Left lobe of liver (tissue), 2 donors: ENCODE data around the gene ZBP1. TPM values are rescaled to one million over a fixed set of nuclear protein-coding genes. Genes with fewer than 3 reads are reported as not detected.

ENCODE experiments used
- ATAC-seq: fragments of 200-7000 bp; cut with Tn5 transposase; one replicate; pipeline ENCODE4 v1.9.1; 2020; ENCODE audit warnings: mild to moderate bottlenecking, moderate library complexity
- DNase-seq: peaks from one replicate; pipeline ENCODE4 v3.0.0-alpha.2; 2020; ENCODE audit warnings: low spot score
- total RNA-seq: library from RNA; stranded (reverse); gene quantifications from one replicate; pipeline ENCODE4 v1.2.1, GENCODE V29; 2021
- donor health status: DM: no; HTN: no; CAD: no; lungs with moderate emphysema.
- donor health status: DM: no; HTN: yes; CAD: no.

The ZBP1 gene
- total RNA-seq, 1 donor from 2014 or later = 0.08 TPM

DNA sequence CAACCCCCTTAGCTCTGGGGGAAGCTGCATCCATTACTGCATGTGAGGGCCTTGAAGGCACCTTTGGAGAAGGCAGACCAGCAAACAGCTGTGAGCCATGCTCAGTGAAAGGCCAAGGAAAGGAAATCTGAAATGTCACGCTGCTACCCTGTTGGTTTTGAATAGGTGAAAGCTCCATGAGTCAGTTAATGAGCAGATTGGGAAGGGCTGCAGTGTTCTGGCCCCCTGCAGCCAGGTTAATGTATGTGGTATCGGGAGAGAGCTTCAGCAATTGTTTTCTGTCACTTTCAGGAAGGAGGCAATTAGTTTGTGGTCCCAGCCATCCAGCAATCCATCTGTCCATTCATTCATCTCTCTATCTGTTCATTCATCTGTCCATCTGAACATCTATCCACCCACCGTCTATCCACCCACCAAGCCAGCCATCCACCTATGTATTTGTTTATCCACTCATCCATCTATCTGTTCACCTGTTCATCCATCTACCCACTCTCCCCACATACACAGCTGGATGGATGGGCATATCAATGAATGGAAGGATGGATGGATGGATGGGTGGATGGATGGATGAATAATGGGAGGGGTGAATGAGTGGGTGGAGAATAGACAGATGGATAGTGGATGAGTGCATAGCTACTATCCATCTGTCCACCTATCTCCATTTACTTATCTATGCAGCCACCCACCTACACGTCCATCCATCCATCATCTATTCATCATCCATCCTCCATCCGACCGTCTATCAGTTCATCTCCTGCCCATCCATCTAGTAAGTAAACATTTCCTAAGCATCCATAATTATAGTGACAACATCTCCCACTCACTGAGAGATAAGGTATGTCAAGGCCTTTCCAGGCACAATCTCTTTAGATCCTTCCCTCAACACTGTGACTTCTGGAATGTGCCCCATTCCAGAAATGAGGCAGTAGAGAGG, 43.3 kb downstream of the ZBP1 start:
- ATAC-seq = no peak

DNA sequence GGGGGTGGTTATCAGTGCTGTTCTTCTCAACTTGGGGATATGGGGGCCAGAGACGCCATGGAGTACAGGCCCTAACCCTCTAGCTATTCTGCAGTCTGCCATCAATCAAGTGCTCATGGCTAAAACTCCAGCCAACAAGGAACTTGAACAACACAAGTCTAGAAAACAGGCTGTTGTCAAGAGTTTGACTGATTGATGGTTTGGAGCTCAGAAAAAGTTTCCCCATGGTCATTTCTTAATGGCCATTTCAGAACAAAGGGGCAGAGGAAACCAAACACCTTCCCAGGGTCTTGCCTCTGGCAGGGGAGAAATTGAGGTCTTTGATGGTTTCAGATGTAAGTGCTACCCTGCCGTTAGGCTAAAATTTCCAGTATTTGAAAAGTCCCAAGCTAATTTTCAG, 44.2 kb downstream of the ZBP1 start:
- ATAC-seq = no peak

More for the DNA sequence above, 43.3 kb downstream of the ZBP1 start:
- no peak for DNase-seq

DNA sequence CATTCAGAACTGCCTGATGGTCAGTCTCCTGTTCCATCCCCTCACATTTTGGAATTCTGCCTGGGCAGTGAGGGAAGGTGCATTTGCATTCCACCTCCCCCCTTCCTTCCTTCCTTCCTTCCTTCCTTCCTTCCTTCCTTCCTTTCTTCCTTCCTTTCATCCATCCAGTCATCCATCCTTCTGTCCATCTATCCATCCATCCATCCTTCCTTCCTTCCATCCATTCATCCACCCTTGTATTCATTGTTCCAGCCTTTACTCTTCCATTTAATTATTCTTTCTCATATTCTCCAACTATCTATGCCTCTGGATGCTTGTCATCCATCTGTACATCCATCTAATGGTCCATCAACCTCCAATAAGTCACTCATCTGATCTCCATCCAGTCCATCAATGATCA, 45.3 kb downstream of the ZBP1 start:
- ATAC-seq = no peak
- DNase-seq = no peak

More for the DNA sequence above, 44.2 kb downstream of the ZBP1 start:
- DNase-seq = no peak

DNA sequence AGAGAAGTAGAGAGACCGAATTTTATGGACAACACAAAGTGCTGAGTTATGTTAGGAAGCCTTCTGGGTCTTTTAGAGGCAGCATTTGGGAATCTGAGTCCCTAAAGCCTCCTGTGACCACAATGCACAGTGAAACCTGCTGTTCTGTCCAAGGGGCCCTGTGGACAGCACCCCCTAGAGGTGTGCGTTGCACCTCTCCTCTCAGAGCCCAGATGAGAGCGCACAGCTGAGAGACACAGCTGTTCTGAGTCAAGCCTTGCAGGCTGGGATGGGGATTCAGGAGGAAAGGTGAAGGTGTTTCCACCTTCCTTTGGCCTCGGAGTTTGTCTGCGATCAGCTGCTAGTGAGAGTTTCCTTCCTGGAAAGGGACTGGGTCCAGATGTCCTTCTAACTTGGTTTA, 46.3 kb downstream of the ZBP1 start:
- no peak for DNase-seq
- no peak for ATAC-seq

DNA sequence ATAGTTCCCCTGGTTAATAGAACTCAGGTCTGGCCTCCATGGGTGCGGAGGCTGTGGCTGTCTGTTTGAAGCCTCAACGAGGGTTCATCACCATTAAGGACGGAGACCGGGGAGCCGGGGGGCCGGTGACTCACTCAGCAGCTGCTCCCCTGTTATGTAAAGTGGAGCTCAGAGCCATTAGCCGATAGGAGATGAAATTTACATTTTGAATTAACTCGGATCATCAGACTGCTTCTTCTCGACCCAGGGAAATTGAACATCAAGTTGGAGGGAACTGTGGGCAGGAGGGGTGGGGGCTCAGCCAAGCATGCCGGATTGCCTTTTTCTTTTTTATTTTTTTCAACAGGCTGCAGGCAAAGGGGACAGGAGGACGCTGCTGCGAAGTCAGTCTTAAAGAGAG, 47.0 kb downstream of the ZBP1 start:
- DNase-seq (no peak), ATAC-seq (no peak)

DNA sequence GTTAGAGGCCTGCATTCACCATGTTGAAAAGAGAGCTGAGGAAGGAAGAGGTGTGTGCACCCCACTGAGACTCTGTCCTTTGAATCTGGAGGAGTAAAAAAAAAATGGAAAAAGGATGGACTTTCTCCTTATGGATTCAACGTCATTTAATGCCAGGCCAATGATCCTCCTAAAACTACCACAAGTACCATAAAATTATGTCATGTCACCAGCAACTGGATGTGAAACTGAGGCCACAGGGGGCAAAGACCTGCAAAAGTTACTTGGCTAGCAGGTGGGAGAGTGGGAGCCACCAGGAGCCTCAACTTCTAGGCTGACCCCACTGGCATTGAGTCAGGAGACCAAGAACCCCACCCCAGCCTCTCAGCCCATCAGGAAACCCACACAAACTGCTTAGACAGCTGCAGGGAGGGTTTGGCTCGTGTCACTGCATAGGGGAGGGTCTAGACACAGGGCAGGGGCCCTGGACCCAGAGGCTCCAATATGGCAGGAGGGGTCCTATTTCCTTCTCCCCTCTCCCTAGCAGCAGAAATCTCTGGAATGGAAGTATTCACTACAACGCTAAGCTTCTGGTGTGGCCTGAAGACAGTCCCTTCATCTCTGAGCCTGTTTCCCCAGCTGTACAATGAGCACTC, 48.3 kb downstream of the ZBP1 start:
- DNase-seq (no peak), ATAC-seq (no peak)

DNA sequence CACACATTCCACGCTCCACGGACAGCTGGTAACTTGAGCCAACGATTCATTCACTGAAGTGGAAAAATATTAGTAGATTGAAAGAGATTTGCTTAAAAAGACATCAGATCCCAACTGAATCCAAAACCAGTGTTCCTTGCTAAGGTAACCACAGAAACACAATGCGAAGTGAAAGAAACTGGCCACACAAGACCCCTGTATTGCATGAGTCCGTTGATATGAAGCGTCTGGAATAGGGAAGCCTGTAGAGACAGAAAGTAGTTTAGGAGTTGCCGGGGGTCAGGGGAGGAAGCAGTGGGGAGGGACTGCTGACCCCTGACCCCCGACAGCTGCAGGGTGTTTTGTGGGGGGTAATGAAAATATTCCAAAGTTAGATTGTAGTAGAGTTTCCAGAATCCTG, 49.3 kb downstream of the ZBP1 start:
- ATAC-seq (no peak), DNase-seq (no peak)

DNA sequence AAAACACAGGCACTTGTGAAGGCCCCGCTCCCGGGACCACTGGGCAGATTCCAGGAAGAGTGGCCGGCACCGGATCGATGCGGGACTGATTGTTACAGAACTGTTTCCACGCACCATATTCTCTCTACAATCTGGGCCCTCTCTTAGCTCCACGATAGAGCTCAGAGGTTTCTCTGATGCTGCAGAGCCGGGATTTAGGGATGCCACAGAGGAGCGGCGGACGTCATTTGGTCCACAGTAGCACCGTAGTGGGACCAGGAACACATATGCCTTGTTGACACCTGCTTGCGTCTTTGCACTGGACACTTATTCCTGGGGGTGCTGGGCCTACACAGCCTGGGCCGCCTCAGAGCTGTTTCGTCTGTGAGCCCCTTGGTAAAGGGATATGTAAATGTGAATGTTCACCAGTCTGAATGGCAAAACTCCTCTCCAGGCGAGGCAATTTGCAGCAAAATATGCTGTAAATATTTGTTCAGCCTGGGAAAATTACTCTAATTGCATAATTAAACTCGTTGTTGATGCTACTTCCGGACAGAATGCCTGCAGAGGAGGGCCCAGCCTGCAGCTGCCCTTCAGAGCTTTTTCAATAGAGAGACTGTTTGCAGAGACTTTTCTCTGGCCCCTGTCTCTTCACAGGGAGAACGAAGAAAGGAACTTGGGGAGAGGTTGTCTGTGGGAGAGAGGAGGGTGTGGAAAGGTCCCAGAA, 49.9 kb downstream of the ZBP1 start:
- ATAC-seq (no peak), DNase-seq (no peak)

DNA sequence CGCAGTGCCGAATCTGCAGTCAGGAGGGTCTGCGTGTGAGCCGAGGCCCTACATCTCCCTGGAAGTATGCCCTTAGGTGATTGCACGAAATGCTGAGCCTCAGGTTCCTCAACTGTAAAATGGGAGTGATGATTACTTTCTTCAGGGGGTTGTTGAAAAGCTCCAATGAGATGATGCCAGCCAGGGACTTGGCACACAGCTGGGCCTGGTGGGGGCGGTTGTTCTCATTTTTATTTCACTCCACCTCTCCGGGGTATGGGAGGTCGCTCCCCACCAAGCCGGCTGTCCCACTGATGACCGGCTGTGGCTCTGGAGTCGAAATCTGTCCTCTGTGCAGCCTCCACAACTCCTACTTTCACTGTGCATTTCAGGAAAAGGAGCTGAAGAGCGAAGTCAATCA, 51.3 kb downstream of the ZBP1 start:
- ATAC-seq (no peak), DNase-seq (no peak)

DNA sequence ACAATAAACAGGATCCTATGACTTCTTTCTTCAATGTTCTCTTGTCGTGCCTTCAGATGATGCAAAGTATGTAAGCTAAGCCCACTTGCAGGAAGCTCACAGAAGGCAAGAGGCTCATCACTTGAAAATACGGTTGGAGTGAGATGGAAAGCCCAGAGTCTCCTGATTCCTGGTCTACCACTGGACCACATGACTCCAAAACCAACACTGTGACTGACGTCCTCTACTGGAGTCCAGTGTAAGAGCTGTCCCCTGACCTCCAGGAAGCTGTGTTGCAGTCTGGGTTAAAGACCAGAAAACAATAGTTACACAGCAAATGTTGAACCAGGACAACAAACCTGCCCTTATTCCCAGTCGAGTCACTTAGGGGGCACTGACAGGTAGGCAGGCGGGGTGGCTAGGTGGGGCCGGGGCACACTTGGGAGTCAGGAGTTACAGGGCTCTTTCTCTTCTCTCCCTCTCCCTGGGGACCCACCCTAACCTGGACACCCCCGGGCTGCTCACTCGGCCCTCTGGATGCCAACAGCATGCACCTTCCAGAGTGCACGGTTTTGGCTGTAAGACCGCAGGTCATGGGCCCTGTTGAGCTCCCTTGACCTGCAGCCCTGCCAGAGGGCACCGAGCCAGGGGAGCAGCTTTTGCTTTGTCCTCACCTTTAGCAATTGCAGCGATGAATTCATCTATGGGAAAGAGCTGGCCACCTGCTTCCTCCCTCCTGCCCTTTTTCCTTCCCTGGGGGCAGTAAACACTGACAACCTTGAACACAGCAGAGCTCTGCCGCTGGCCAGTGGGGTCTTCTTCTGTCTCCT, 51.9 kb downstream of the ZBP1 start:
- peak; percentile 96 for DNase-seq
- ATAC-seq = peak; percentile 32

DNA sequence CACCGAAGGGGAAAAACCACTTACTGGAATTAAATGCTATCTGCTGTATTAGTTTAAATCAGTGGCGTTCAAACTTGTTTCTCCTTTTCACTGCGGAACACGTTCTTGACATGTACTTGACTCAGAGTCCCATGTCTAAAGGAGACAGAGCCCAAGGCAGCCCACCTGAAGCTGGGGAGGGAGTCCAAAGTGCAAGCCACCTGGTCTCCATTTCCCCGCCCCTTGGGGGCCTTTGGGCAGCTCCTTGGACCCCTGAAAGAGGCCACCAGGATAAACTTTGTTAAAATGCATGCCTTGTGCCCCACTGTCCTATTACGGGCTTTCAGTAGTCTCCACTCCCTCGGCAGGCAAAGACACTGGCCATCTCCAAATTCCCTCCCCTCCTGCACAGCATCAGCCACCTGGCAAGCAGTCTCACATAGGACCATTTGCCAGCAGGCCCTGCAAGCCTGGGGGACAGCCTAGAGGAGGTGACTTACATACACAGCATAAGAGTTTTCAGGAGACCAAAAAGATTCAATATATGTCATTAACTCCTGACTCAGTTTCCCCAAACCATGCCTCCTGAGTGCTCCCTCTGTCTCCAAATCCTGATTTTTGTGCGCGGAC, 52.7 kb downstream of the ZBP1 start:
- DNase-seq (peak; percentile 84), ATAC-seq (peak; percentile 12)

DNA sequence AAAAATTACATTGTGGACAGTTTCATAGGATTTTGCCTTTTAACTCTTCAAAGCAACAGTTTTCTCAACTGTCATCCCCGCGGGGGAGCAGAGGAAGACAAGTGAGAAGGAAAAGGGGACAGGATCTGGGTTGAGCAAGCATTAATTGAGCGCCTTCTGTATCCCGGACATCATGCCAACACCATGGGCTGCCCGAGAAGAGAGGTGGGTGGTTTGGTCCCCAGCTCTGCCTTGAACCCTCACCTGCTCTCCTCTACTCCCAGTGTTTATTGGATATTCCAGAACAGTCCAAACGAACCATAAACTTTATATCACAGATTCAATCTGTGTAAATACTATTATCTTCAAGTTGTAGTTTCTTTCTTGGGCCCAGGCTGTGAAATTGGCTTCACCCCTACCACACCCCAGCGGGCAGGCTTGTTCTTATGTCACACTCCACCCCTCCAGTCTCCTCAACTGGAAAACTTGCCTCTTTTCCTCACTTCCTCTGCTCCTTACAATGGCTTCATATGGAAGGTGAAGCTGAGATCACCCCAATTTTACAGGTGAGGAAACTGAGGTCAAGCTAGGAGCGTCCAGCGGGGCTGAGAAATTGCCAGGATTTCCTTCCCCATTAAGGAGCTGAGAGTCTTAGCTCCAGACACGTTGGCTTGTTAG, 53.3 kb downstream of the ZBP1 start:
- ATAC-seq = peak; percentile 1

DNA sequence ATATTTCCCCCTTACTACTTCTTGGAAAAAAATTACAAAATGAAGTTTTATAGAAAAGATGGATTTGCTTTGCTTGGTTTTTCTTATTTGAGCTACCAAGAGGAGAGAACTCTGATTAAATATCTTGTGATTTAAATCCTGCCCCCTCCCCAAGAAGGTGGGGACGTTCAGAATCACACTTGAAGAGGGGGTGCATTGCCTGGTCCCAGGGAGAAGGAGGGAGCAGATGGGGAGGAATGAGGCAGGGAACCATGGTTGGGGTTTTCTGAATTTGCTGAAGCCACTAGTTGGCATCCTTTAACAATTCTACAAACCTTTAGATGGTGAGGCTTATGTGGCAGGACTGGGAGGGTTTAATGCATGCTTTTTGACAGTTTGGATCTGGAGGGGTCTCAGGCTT, 53.8 kb downstream of the ZBP1 start:
- no peak for DNase-seq
- ATAC-seq = no peak

More for the DNA sequence above, 53.3 kb downstream of the ZBP1 start:
- peak; percentile 71 for DNase-seq

DNA sequence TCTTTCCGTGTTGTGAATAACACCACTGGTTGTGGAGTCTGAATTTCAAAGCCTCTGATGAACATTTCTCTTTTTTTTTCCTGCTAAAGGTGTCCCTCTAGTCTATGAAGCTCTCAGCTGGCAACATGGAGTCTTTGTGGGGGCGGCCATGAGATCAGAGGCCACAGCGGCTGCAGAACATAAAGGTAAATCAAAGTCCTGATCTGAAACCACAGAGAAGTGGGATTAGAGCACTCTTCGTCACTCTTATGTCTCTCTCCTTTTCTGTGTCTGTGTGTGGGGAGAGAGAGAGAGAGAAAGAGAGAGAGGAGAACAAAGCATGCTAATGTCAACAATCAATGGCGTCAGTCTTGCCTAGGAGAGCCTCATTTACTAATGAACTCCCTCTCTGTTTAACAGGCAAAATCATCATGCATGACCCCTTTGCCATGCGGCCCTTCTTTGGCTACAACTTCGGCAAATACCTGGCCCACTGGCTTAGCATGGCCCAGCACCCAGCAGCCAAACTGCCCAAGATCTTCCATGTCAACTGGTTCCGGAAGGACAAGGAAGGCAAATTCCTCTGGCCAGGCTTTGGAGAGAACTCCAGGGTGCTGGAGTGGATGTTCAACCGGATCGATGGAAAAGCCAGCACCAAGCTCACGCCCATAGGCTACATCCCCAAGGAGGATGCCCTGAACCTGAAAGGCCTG, 55.1 kb downstream of the ZBP1 start:
- DNase-seq (peak; percentile 63), ATAC-seq (no peak)

DNA sequence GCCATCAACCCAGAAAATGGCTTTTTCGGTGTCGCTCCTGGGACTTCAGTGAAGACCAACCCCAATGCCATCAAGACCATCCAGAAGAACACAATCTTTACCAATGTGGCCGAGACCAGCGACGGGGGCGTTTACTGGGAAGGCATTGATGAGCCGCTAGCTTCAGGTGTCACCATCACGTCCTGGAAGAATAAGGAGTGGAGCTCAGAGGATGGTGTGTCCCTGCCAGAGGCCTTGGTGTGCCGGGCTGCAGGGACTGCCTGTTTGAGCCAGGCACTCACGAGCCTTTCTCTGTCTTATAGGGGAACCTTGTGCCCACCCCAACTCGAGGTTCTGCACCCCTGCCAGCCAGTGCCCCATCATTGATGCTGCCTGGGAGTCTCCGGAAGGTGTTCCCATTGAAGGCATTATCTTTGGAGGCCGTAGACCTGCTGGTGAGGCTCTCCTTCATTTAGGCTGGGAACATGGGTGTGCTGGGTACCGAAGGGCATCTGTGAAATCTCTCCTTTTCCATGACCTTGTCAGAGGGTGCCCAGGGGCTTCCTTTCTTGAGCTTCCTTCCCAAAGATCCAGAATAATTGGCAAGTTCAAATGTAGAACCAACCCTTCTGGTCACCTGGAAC, 55.9 kb downstream of the ZBP1 start:
- ATAC-seq = peak; percentile 0
- DNase-seq = peak; percentile 66

DNA sequence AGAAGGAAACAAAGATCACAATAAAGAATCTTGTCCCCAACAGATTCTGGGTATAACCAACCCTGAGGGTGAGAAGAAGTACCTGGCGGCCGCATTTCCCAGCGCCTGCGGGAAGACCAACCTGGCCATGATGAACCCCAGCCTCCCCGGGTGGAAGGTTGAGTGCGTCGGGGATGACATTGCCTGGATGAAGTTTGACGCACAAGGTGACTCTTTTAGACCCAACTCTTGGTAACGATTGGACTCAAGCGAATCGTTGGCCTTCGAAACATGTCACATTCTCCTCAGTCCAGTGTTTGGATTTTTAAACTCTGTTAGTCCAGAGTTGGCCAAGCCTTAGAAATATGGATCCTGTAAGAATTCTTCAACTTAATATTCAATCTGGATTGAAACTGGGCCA, 56.7 kb downstream of the ZBP1 start:
- ATAC-seq (peak; percentile 1), DNase-seq (peak; percentile 70)

DNA sequence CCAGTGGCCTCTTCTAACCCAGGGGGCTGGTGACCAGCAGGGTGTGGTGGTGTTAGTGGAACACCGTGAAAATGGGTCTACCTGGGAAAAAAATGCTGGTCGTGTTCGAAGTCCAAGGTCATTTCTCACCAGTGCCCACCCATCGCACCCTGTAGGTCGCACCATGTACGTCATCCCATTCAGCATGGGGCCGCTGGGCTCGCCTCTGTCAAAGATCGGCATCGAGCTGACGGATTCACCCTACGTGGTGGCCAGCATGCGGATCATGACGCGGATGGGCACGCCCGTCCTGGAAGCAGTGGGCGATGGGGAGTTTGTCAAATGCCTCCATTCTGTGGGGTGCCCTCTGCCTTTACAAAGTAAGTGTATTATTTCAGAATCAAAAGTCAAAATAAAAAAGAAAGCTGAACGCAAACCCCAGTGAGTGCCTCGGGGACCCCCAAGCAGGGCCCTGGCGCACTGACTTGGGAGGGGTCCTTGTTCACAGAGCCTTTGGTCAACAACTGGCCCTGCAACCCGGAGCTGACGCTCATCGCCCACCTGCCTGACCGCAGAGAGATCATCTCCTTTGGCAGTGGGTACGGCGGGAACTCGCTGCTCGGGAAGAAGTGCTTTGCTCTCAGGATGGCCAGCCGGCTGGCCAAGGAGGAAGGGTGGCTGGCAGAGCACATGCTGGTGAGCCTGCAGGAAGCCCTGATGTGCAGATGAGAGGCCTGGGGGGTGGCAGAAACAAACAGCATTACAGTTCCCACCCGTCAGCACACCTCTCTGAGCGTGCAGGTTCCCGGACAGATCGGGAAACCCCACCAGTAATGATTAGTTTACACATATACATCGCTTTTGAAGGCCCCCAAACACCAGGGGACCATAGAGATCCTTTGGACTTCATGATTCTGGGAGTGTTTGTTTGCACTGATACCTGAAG, 57.4 kb downstream of the ZBP1 start:
- ATAC-seq = peak; percentile 17
- peak; percentile 79 for DNase-seq
